Kidney glomerular epithelial cell (primary cell): ENCODE measurements around the gene ZNF366.

Source experiments
- DNase-seq: peaks from one replicate; lab custom pipeline; 2025; lab: John Stamatoyannopoulos, UW

Gene ZNF366

GRCh38 chr5:72518001-72518683 is 10.9 kb upstream of the ZNF366 start:
- DNase-seq: no peak

- DNase-seq: no peak
Measured at GRCh38 chr5:72516916-72517315, 9.7 kb upstream of the ZNF366 start.

GRCh38 chr5:72515211-72515610 is 8.0 kb upstream of the ZNF366 start:
- no peak for DNase-seq

GRCh38 chr5:72512593-72512860 is 5.3 kb upstream of the ZNF366 start:
- DNase-seq: no peak

- DNase-seq: no peak
Measured at GRCh38 chr5:72511774-72512592, 4.8 kb upstream of the ZNF366 start.

- DNase-seq: no peak
Measured at GRCh38 chr5:72511366-72511765, 4.2 kb upstream of the ZNF366 start.

- no peak for DNase-seq
Measured at GRCh38 chr5:72510610-72511181, 3.5 kb upstream of the ZNF366 start.

- no peak for DNase-seq
Measured at GRCh38 chr5:72509401-72509800, 2.2 kb upstream of the ZNF366 start.

- DNase-seq: no peak
Measured at GRCh38 chr5:72508241-72509170, 1.3 kb upstream of the ZNF366 start.

- DNase-seq: no peak
Measured at GRCh38 chr5:72507907-72508238, 663 bp upstream of the ZNF366 start.

- no peak for DNase-seq
Measured at GRCh38 chr5:72506158-72506549, 1.1 kb downstream of the ZNF366 start.

- DNase-seq: no peak
Measured at GRCh38 chr5:72505539-72506157, 1.6 kb downstream of the ZNF366 start.

- no peak for DNase-seq
Measured at GRCh38 chr5:72505016-72505415, 2.2 kb downstream of the ZNF366 start.

- DNase-seq: no peak
Measured at GRCh38 chr5:72503888-72504491, 3.2 kb downstream of the ZNF366 start.

- no peak for DNase-seq
Measured at GRCh38 chr5:72501488-72501887, 5.7 kb downstream of the ZNF366 start.

- no peak for DNase-seq
Measured at GRCh38 chr5:72499730-72500129, 7.5 kb downstream of the ZNF366 start.

- no peak for DNase-seq
Measured at GRCh38 chr5:72499090-72499489, 8.1 kb downstream of the ZNF366 start.

- peak; percentile 12 for DNase-seq
Measured at GRCh38 chr5:72498284-72498683, 8.9 kb downstream of the ZNF366 start.

GRCh38 chr5:72497823-72498222 is 9.4 kb downstream of the ZNF366 start:
- no peak for DNase-seq

- no peak for DNase-seq
Measured at GRCh38 chr5:72495410-72495809, 11.8 kb downstream of the ZNF366 start.

GRCh38 chr5:72494623-72495124 is 12.5 kb downstream of the ZNF366 start:
- no peak for DNase-seq
